H1 (cell line): ENCODE data around the gene MEP1B. TPM values are rescaled to one million over a fixed set of nuclear protein-coding genes. Genes with fewer than 3 reads are reported as not detected.
"Not testable (repeated sequence)": the region's sequence is repeated elsewhere in the genome, so short reads cannot be mapped to it uniquely, and the experiment has no call there.

ENCODE experiments used
- CTCF ChIA-PET: fragments of 300-600 bp; sonication (Branson Sonifier 250); formaldehyde crosslinking; loops from one replicate; lab custom pipeline; 2021; ENCODE audit not compliant: partially characterized antibody; lab: Charles Lee
- POLR2A ChIA-PET: fragments of 300-600 bp; sonication (Branson Sonifier 250); formaldehyde crosslinking; loops from one replicate; lab custom pipeline; 2021; ENCODE audit warnings: inconsistent platforms; ENCODE audit not compliant: partially characterized antibody; lab: Charles Lee
- DNase-seq, 2 experiments: peaks; one replicate each; pipeline versions ENCODE4 v3.0.0 to v3.0.0-alpha.2; 2010 to 2022; ENCODE audit warnings: low spot score in 2 of 2, low read depth in 1 of 2, mixed read lengths in 1 of 2
- FAIRE-seq: peaks from 2 replicates; lab custom pipeline; 2011; peaks lifted over from hg19 to GRCh38; lab: Jason Lieb, UNC
- H2AFZ ChIP-seq: 2 replicates; pipeline ENCODE4 v1.8.1; 2012; ENCODE audit warnings: low read length, inconsistent platforms
- H2AK5ac ChIP-seq: 2 replicates; pipeline ENCODE4 v1.6.1; 2013; ENCODE audit warnings: low read depth, low read length
- H2BK120ac ChIP-seq: replicated peaks from 2 replicates; pipeline ENCODE3; 2013; ENCODE audit warnings: low read depth, low read length, inconsistent platforms
- H2BK12ac ChIP-seq: 2 replicates; pipeline ENCODE4 v1.6.1; 2013; ENCODE audit warnings: low read depth, low read length
- H2BK15ac ChIP-seq: 2 replicates; pipeline ENCODE4 v1.6.1; 2013; ENCODE audit warnings: low read length
- H2BK20ac ChIP-seq: 2 replicates; pipeline ENCODE4 v1.6.1; 2013; ENCODE audit warnings: low read length
- H2BK5ac ChIP-seq: 2 replicates; pipeline ENCODE4 v1.6.1; 2013; ENCODE audit warnings: low read depth, low read length
- H3K14ac ChIP-seq: 2 replicates; pipeline ENCODE4 v1.6.1; 2013; ENCODE audit warnings: inconsistent platforms; ENCODE audit not compliant: insufficient read length
- H3K18ac ChIP-seq: 2 replicates; pipeline ENCODE4 v1.6.1; 2013; ENCODE audit warnings: low read length; ENCODE audit errors: extremely low read depth
- H3K23ac ChIP-seq: 2 replicates; pipeline ENCODE4 v1.6.1; 2013; ENCODE audit warnings: inconsistent platforms; ENCODE audit not compliant: insufficient read length
- H3K23me2 ChIP-seq: 2 replicates; pipeline ENCODE4 v1.6.1; 2013; ENCODE audit warnings: low read depth, low read length
- H3K27ac ChIP-seq: 2 replicates; pipeline ENCODE4 v1.6.1; 2011; ENCODE audit warnings: low read depth, low read length, inconsistent platforms
- H3K27me3 ChIP-seq, 4 experiments: replicated peaks in 1 of 4; 1 replicate in 1 of 4; 2 replicates in 3 of 4; pipeline versions ENCODE4 v1.6.1 to v1.8.1; 2011 to 2013; ENCODE audit warnings: low read length in 3 of 4, mild to moderate bottlenecking in 3 of 4, inconsistent platforms in 2 of 4, mixed read lengths in 2 of 4, moderate library complexity in 1 of 4; ENCODE audit not compliant: control insufficient read depth in 3 of 4, insufficient read depth in 3 of 4; ENCODE audit errors: extremely low read depth in 1 of 4
- H3K36me3 ChIP-seq, 4 experiments: 2 replicates each; pipeline versions ENCODE4 v1.6.1 to v1.8.1; 2011 to 2013; ENCODE audit warnings: mild to moderate bottlenecking in 4 of 4, low read length in 3 of 4, moderate library complexity in 2 of 4, control low read depth in 1 of 4, inconsistent platforms in 1 of 4; ENCODE audit not compliant: insufficient read depth in 4 of 4, control insufficient read depth in 2 of 4
- H3K4ac ChIP-seq: replicated peaks from 2 replicates; pipeline ENCODE3; 2013; ENCODE audit warnings: low read length, low read depth, mixed read lengths, inconsistent platforms; ENCODE audit not compliant: insufficient read length
- H3K4me1 ChIP-seq, 4 experiments: replicated peaks in 1 of 4; 1 replicate in 1 of 4; 2 replicates in 3 of 4; pipeline versions ENCODE4 v1.6.1 to v1.8.1; 2011 to 2013; ENCODE audit warnings: low read length in 3 of 4, inconsistent platforms in 2 of 4, mixed read lengths in 1 of 4; ENCODE audit not compliant: insufficient read depth in 4 of 4, control insufficient read depth in 3 of 4
- H3K4me2 ChIP-seq, 2 experiments: 2 replicates each; pipeline versions ENCODE4 v1.6.1 to v1.8.1; 2011 to 2013; ENCODE audit warnings: low read depth in 2 of 2, low read length in 2 of 2, control low read depth in 1 of 2, inconsistent platforms in 1 of 2, mild to moderate bottlenecking in 1 of 2; ENCODE audit not compliant: insufficient read depth in 1 of 2
- H3K4me3 ChIP-seq, 4 experiments: fragments of 200-600, 300-600 bp in 1 of 4; sonication (generic), shearing (Covaris generic), sonication (Bioruptor Twin) in 1 of 4; 2 replicates each; pipeline versions ENCODE4 v1.5.1 to v1.8.1; 2011 to 2016; ENCODE audit warnings: low read length in 4 of 4, low read depth in 3 of 4, control low read depth in 2 of 4, inconsistent platforms in 2 of 4, mild to moderate bottlenecking in 2 of 4, mixed read lengths in 1 of 4, moderate library complexity in 1 of 4; ENCODE audit not compliant: insufficient read depth in 2 of 4; ENCODE audit errors: extremely low read depth in 1 of 4
- H3K56ac ChIP-seq: replicated peaks from 2 replicates; pipeline ENCODE3; 2013; ENCODE audit warnings: low read depth, mild to moderate bottlenecking, mixed read lengths, low read length, inconsistent platforms; ENCODE audit not compliant: insufficient read length
- H3K79me1 ChIP-seq: 2 replicates; pipeline ENCODE4 v1.6.1; 2013; ENCODE audit warnings: low read depth, low read length, control low read depth
- H3K79me2 ChIP-seq, 2 experiments: 2 replicates each; pipeline versions ENCODE4 v1.6.1 to v1.8.1; 2012 to 2013; ENCODE audit warnings: low read length in 2 of 2, mild to moderate bottlenecking in 2 of 2, inconsistent platforms in 1 of 2; ENCODE audit not compliant: insufficient read depth in 2 of 2, control insufficient read depth in 1 of 2
- H3K9ac ChIP-seq, 4 experiments: replicated peaks in 1 of 4; 1 replicate in 1 of 4; 2 replicates in 3 of 4; pipeline versions ENCODE4 v1.6.1 to v1.8.1; 2011 to 2013; ENCODE audit warnings: low read depth in 3 of 4, low read length in 3 of 4, control low read depth in 2 of 4, mild to moderate bottlenecking in 2 of 4, moderate library complexity in 2 of 4, inconsistent platforms in 1 of 4; ENCODE audit errors: extremely low read depth in 1 of 4
- H3K9me3 ChIP-seq, 2 experiments: 2 replicates each; pipeline versions ENCODE4 v1.6.1 to v1.8.1; 2012 to 2013; ENCODE audit warnings: mild to moderate bottlenecking in 2 of 2, moderate library complexity in 2 of 2, control low read depth in 1 of 2, inconsistent platforms in 1 of 2, low read depth in 1 of 2, low read length in 1 of 2, mixed read lengths in 1 of 2; ENCODE audit not compliant: insufficient read depth in 2 of 2
- H4K20me1 ChIP-seq, 2 experiments: replicated peaks in 1 of 2; 2 replicates each; pipeline versions ENCODE3 to v1.8.1; 2011 to 2013; ENCODE audit warnings: inconsistent platforms in 2 of 2, low read length in 2 of 2, mild to moderate bottlenecking in 1 of 2; ENCODE audit not compliant: insufficient read depth in 2 of 2, control insufficient read depth in 1 of 2
- H4K5ac ChIP-seq: 2 replicates; pipeline ENCODE4 v1.6.1; 2013; ENCODE audit warnings: low read length, low read depth, mixed read lengths, inconsistent platforms; ENCODE audit not compliant: insufficient read length
- H4K8ac ChIP-seq: 2 replicates; pipeline ENCODE4 v1.8.0; 2013; ENCODE audit warnings: mild to moderate bottlenecking, moderate library complexity, low read length, inconsistent platforms; ENCODE audit not compliant: insufficient read depth; ENCODE audit errors: extremely low read depth
- H4K91ac ChIP-seq: replicated peaks from 2 replicates; pipeline ENCODE3; 2013; ENCODE audit warnings: low read length, mixed read lengths, inconsistent platforms; ENCODE audit not compliant: insufficient read length
- WGBS, 2 experiments: shearing (Covaris generic) in 1 of 2; methylation state at CpG; one replicate each; pipeline versions ENCODE4 v1.1.6 to v1.1.7; 2013 to 2015; ENCODE audit warnings: low lambda C conversion rate in 2 of 2, mixed read lengths in 2 of 2, inconsistent platforms in 1 of 2, low coverage in 1 of 2, missing lambda C conversion rate in 1 of 2; ENCODE audit not compliant: insufficient replicate concordance in 2 of 2, insufficient coverage in 1 of 2, insufficient read length in 1 of 2; ENCODE audit errors: extremely low coverage in 1 of 2, missing lambda C conversion rate in 1 of 2; 5-methylcytosine and 5-hydroxymethylcytosine counted together
- polyA plus RNA-seq, 7 experiments: library from polyadenylated mRNA; depleted of rRNA in 3 of 7; stranded (reverse) in 5 of 7; unstranded in 2 of 7; fragments of >200 nt in 5 of 7; fragments of 200-250 nt in 2 of 7; gene quantifications; 1 replicate in 5 of 7; 2 replicates in 1 of 7; 4 replicates in 1 of 7; pipeline versions ENCODE4 v1.2.1 to v1.2.3, GENCODE V29; 2011 to 2013; ENCODE audit warnings: missing spikeins in 2 of 7, mixed read lengths in 2 of 7
- total RNA-seq: library from RNA; stranded (reverse); fragmentation: NEBNext Ultra II Directional; extraction: Animal tissue kit (Norgen Biotek cat#: 25700); gene quantifications from 2 replicates; pipeline ENCODE4 v1.2.1, GENCODE V29; 2021

Gene MEP1B
- total and polyA plus RNA-seq, 2 of the 8 experiments (the other 6 are each of a cell fraction or from before 2014, with no cell fraction given), result not detected

GRCh38 chr18:32176745-32177144, 13.1 kb upstream of the MEP1B start:
- H2BK120ac ChIP-seq, H3K23me2 ChIP-seq, H3K4me1 ChIP-seq, H2BK12ac ChIP-seq, H2AK5ac ChIP-seq, H4K91ac ChIP-seq, H4K20me1 ChIP-seq, H4K5ac ChIP-seq, H4K8ac ChIP-seq, H3K79me2 ChIP-seq, H2BK5ac ChIP-seq, H3K9ac ChIP-seq, DNase-seq, FAIRE-seq, H3K79me1 ChIP-seq, H3K4me3 ChIP-seq, H3K27me3 ChIP-seq, H3K4me2 ChIP-seq, POLR2A ChIA-PET, H2AFZ ChIP-seq, H3K36me3 ChIP-seq, H3K18ac ChIP-seq, H3K4ac ChIP-seq, H3K14ac ChIP-seq, H3K27ac ChIP-seq, H3K23ac ChIP-seq, H2BK20ac ChIP-seq, H3K9me3 ChIP-seq, H2BK15ac ChIP-seq: not testable (repeated sequence)
- WGBS, 2 experiments, result 86% methylated on average over 1 of the region's 1 CpG; no CpG with 5 or more reads in 1 of the 2 experiments
- CTCF ChIA-PET, result interaction anchor here (1.0 kb wide), 1 partner anchor 22 kb away, joined by 3 read pairs; no protein-coding TSS in a partner anchor
- peak overlapping the region; percentile 82 for H3K56ac ChIP-seq
